AML-193 (cell line): ENCODE results near the gene CFAP97D2.
"Not testable (repeated sequence)": the region's sequence is repeated elsewhere in the genome, so short reads cannot be mapped to it uniquely, and the experiment has no call there.

Source experiments
- DNase-seq, 2 experiments: peaks; one replicate each; lab custom pipeline; 2025; lab: John Stamatoyannopoulos, UW

CFAP97D2 gene

GRCh38 chr13:114143806-114144605 lies 35.1 kb upstream of the CFAP97D2 start:
- no peak for DNase-seq

DNA sequence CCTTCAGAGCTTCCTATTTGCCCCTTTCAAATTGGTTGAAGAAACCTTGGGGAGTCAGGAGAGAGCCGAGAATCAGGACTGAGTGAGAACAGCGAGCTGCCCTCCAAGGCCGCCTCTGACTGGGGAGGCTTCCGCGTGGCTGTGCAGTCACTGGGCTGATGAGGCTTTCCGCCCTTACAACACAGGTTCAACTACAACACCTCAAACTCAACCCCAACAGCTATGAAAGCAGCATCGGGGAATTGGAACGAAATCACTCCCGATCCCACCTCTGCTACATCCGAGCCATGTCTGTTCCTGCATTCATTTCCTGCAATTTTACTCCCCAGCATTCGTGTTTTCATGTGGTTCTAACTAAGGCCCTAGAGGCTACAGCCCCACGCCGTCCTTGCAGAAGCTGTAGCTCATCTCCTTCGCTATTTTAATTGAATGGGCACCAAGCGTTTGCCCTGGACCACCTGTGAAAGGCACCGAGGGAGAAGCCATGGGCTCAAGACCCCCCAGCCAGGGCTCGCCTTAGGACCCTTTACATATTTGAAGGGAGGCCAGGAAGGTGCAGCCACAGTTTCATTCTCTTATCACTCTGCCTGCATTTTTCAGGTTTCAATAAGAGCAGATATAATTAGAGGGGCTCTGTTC lies 34.3 kb upstream of the CFAP97D2 start:
- no peak for DNase-seq

DNA sequence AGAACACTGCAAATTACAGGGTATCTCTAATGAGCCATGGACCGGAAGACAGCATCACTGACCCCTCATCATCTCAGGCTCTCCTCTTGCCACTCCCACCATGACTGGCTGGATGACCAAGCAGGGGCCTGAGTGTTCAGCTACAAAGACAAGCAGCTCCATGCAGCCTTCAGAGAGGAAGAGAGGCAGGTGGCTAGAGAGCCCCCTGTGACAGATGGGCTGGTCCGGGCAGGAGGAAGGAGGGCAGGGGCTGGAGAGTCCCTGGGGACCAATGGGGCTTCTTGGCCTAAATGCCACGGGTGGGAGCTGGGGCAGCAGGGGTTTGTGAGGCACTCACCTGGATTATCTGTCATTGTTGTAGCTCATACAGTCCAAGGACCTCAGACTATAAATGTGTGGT lies 33.8 kb upstream of the CFAP97D2 start:
- DNase-seq = no peak

GRCh38 chr13:114145722-114146121 lies 33.3 kb upstream of the CFAP97D2 start:
- DNase-seq = no peak

- DNase-seq = no peak
These were observed 32.9 kb upstream of the CFAP97D2 start for GRCh38 chr13:114146173-114146572.

DNA sequence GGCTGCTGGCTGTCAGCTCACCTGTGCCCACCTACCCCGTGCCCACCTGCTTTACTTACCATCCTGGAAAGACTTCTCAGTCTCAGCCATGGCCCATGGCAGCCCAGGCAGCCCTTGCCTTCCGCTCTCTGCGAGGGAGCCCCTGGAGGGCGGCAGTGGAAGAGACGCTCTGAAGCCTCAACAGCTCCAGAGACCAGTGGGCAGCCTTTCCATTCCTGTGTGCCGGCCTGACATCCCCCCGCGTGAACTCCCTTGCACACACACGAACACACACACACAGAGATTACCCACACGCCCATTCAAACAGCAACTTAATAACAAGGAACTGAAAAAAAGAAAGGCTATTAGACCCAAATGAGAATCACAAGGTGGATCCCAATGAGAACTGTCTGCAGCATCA lies 32.4 kb upstream of the CFAP97D2 start:
- DNase-seq = no peak

- DNase-seq = no peak
These were observed 31.1 kb upstream of the CFAP97D2 start for GRCh38 chr13:114147803-114148520.

GRCh38 chr13:114148521-114148855 lies 30.6 kb upstream of the CFAP97D2 start:
- peak; percentile 63 to 73 for DNase-seq

GRCh38 chr13:114148886-114149285 lies 30.2 kb upstream of the CFAP97D2 start:
- not testable (repeated sequence) for DNase-seq

- no peak for DNase-seq
These were observed 29.0 kb upstream of the CFAP97D2 start for GRCh38 chr13:114149774-114150740.

DNA sequence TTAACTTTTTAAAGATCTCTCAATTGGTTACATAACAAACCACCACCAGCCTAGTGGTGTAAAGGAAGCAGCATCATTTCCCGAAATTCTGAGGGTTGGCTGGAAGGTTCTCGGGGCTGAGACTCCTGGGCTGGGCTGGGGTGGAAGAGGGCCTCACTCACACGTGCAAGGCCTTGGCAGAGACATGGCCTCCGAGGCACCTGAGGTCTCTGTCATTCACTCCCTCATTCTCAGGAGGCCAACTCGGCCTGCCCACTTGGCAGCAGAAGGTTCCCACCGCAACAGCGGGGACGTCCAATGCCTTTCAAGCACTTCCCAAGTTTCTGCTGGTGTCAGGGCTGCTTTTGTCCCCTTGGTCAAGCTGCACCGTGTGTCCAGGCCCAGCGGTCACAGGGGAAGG lies 28.0 kb upstream of the CFAP97D2 start:
- peak; percentile 35 to 53 for DNase-seq

GRCh38 chr13:114151565-114152284 lies 27.3 kb upstream of the CFAP97D2 start:
- peak; percentile 77 to 80 for DNase-seq

DNA sequence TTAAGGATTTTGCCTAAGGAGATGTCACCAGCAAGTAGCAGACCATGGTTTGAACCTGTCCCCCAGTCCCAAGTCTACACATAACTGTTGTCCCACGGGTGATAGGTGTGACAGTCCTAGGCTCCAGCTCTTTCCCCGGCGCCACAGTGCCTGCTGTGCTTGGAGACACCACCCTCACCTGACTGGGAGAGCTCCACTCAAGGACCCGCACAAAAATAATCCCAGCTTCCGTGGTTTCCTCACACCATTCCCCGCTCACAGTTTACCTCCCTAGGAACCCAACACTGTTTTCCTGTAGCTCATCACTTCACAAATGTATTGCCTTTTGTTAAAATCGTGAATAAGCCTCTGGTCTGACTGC lies 26.8 kb upstream of the CFAP97D2 start:
- DNase-seq = no peak

DNA sequence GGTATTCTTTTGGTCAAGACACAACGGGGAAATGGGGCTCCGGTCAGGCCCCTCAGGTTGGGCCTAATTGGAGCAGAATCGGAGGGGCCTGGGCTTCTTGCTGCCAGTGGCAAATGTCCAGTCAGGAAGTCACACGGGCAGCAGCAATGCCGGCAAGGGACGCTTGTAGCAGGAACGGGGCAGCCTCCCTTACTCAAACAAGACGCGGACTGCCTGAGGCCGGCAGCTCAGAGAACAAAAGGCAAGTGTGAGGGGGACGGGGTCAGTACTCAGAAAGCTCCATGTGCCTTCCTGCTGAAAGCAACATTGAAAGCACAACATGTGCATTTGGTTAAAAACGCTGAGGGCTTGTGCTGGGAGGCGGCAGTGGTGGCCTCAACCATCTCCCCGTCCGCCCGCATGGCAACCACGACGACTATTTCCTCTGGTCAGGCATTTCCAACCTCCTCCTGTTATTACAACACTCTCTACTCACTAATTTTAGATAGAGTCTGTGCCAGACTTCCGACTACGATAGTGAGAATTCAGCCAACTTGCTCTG lies 26.2 kb upstream of the CFAP97D2 start:
- peak; percentile 87 to 92 for DNase-seq

GRCh38 chr13:114153485-114154080 lies 25.5 kb upstream of the CFAP97D2 start:
- DNase-seq = no peak

DNA sequence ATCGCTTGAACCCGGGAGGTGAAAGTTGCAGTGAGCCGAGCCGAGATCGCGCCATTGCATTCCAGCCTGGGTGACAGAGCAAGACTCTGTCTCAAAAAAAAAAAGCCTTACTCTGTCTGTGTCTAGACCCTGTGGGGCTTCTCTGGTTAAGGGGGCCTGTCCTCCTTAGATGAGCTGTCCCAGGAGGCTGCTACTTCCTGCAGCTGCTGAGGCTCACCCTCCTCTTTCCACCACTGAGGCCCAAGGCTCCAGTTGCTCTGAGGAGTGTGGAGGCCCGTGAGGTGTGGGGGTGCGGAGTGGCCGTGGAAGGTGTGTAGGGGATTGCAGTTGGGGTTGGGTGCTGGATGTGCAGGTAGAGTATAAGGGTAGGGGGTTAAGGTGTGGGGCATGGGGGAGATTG lies 24.6 kb upstream of the CFAP97D2 start:
- DNase-seq = no peak

DNA sequence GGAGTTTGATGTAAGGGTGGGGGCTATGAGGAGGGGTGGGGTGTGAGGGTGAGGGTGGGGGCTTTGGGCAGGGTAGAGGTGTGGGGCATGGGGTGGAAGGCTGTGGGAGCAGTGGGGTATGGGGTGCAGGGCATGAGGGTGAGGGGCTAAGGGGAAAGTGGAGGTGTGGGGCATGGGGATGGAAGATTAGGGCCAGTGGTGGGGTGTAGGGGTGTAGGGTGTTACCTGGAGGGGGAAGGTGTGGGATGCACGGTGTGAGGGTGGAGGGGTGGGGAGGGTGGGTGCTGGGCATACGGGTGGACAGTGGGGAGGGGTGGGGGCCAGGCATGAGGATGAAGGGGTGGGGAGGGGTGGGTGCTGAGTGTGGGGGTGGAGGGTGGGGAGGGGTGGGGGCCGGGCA lies 23.7 kb upstream of the CFAP97D2 start:
- DNase-seq = no peak

GRCh38 chr13:114155926-114156883 lies 22.9 kb upstream of the CFAP97D2 start:
- no peak for DNase-seq

DNA sequence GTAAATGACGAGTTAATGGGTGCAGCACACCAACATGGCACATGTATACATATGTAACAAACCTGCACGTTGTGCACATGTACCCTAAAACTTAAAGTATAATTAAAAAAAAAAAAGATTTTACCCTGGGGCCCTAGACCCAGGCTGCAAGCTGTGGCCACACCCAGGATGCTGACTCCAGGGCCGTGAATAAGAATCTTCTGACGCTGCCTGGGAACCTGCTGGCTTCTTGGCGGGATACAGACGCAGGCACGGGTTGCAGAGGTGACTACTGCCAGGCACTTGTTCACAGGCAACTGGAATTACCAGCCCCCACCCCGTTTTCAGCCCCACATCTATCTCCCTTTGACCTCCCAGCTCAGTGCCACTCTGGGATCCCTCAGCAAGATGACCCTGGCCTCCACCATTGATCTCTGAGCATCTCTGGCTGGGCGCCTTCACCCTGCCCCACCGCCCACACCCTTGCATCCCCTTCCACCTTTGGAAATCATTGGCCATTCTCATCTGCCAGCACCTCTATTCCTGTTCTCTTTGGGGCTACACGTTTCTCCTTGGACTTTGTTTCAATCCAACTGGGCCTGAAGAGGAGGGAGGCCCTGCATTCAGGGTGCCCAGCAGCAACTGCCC lies 21.1 kb upstream of the CFAP97D2 start:
- DNase-seq = no peak
